HG03103 (cell line): Measurements from ENCODE around the gene PTPRH.
A peak's percentile ranks its signal among the peaks of the same experiment; 100 is the strongest.
"Not testable (repeated sequence)": the region's sequence is repeated elsewhere in the genome, so short reads cannot be mapped to it uniquely, and the experiment has no call there.

Source experiments
- ATAC-seq: cut with Tn5 transposase; IDR thresholded peaks from one replicate; pipeline ENCODE4 v1.9.1; 2021; ENCODE audit warnings: low read depth; ENCODE audit not compliant: unreplicated experiment

The PTPRH gene

GRCh38 chr19:55193481-55193880, 15.8 kb downstream of the PTPRH start:
- ATAC-seq, result no peak

GRCh38 chr19:55189403-55189835, 19.9 kb downstream of the PTPRH start:
- ATAC-seq, result no peak

DNA sequence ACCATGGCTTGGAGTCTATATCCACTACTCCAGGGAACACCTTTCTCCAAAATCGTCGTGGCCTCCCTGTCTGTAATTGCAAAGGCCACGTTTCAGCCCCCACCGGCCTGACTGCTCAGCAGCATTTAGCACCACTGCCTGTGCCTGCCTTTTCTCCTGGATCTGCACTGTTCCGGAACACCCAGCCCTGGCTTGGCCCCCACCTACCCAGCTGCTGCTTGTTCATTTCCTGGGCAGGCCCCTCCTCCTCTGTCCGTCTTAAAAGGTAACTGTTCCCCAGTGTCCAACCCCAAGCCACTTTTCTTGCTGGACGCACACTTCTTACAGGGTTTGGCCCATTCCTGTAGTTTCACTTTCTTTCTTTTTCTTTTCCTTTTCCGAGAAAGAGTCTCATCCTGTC, 20.7 kb downstream of the PTPRH start:
- ATAC-seq, result no peak

DNA sequence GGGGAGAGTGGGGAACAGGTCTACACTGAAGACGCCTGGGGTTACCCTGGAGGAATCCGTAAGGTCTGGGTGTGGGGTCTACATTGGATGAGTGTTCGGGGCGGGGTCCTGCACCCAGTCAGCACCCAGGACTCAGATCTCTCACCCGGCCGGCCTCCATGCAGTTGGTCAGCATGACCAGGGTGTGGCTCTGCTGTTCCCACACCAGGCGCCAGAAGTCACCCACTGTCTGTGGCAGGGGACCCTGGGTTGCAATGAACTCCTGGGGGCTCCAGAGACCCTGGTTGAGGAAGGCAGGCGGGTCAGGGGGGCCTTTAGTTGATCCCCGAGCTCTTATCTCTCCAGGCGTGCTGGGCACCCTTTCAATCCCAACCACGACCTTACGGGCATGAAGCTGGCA, 23.2 kb downstream of the PTPRH start:
- ATAC-seq, result no peak

DNA sequence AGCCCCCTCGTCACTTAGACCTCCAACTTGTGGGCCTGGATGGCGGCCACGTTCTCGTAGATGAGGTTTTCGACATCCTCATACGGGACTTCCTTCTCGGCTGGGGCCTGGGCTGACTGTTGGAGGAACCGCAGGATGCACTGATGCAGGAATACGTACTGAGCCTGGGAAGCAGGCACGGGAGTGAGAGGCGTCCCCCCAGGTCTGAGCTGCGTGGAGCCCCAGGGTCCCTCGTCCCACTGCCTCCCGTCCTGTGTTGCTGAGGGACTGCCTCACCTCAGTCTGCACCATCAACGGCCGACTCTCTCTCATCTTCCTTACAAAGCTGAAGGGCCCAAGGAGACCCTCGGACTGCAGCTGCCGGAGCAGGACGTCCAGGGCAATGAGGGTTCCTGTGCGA, 27.6 kb downstream of the PTPRH start:
- ATAC-seq, result no peak

GRCh38 chr19:55179606-55180484, 29.5 kb downstream of the PTPRH start, which contains the start of gene SYT5:
SYT5 (minus strand) TSS chr19:55180289; CDS start chr19:55179041, 1,248 bp downstream.
- ATAC-seq, result no peak

DNA sequence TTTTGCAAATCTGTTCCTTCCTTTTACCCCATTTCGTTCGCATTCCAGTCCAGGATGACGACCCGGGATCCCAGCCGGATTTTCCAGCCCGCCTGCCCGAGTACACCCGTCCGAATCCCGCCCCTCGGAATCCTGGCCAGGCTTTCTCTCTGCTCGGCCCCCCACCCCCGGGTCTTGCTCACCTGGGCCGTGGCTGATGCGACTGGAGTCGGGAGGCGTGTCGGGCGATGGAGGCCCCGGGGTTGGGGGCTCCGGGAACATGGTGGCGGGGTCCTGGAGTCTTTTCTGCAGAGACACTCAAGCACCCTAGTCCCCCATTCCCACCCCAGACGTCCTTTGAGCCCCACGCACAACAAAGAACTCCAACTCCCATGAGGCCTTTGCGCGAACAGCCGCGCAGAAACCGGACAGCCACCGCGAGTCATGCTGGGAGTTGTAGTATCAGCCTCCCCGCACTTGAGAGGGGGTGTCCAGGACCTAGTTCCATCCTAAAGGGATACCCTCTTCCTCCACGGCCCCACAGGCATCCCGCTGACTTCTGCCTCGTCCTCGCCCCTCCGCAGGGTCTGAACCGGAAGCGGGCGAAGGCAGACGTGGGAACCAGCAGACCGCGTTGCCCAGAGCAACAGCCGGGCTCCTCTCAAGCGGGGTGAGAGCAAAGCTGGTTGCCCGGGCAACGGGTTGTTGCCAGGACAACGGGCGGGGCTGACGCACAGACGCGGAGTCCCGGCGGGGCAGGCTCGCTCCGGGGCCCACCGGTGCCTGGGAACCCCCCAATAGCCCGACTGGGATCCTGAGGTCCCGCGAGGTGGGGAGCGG, 30.3 kb downstream of the PTPRH start:
- ATAC-seq, result peak; percentile 55

DNA sequence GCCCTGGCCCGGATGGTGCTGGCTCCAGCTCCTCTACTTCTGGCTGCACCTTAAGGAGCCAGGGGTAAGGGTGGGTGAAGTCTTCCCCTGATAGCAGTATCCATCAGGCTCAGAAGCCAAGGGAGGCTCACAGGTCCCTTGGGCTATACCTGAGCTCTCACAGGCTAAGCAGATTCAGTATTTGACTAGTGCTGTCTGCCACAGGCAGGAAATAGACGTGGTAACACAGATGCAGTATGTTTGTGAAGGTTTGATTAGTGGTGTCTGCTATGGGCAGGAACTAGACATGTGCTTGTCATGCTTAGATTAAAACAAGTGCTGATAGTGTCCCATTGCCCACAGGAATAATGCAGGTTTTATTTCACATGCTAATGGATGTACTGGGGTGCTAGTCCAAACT, 33.2 kb downstream of the PTPRH start:
- ATAC-seq, result no peak

GRCh38 chr19:55175117-55175867, 34.0 kb downstream of the PTPRH start:
- no peak for ATAC-seq

- ATAC-seq, result no peak
Measured at GRCh38 chr19:55174425-55175116, 34.7 kb downstream of the PTPRH start.

- no peak for ATAC-seq
Measured at GRCh38 chr19:55173714-55174409, 35.4 kb downstream of the PTPRH start.

- no peak for ATAC-seq
Measured at GRCh38 chr19:55173186-55173713, 36.1 kb downstream of the PTPRH start.

GRCh38 chr19:55172741-55173140, 36.6 kb downstream of the PTPRH start:
- ATAC-seq, result no peak

DNA sequence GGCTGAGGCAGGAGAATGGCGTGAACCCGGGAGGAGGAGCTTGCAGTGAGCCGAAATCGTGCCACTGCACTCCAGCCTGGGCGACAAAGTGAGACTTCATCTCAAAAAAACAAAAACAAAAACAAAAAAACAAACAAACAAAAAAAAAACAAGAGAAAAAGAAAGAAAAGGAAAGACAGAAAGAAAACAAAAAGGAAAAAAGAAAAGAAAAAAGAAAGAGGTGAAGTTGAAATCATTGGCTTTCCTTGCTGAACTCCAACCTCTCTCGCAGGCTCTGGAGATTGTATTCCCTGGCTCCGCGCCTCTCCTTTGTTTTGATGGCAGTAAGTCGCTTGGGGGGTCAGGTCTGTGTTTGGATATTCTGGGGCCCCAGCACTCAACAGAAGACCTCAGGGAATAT, 37.0 kb downstream of the PTPRH start:
- ATAC-seq, result not testable (repeated sequence)

- ATAC-seq, result no peak
Measured at GRCh38 chr19:55171440-55171839, 37.9 kb downstream of the PTPRH start.

- ATAC-seq, result no peak
Measured at GRCh38 chr19:55169136-55169535, 40.2 kb downstream of the PTPRH start.

DNA sequence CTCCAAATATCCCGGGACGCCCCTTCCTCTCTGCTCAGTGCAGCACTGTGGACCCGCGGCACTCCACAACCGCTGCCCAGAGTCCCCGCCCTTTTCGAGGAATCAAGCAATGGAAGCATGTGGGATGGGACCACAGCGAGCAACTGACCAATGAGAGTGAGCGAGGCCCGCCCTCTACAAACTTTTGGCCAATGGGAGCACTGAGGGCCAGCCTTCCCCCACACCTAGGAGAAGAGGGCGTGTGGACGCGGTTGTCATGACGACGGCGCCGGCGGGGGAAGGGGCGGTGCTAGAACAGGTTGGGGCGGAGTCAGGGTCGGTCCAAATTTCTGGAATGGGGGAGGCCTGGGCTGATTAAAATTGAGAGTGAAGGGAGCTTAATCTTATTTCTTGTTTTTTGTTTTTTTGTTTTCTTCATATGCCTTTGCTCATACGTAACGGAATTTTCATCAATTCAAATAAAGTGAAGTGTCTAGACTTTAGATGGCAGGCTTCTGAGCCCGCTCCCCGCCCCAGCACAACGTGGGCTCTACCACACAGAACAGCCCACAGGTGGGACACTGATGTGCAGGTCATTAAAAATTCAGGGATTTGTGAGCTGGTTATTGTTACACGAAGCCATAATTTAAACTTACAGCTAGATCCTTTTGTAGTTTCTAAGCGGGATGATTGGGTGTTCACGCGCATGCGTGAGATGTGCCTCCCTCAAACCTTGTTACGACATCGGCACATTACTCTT, 42.6 kb downstream of the PTPRH start, which contains the start of gene DNAAF3:
TSS of gene DNAAF3 (minus strand) at position 84 of the 739 bp plus-strand sequence. CDS start 200 bp downstream, outside the sequence.
- ATAC-seq, result peak; percentile 89

DNA sequence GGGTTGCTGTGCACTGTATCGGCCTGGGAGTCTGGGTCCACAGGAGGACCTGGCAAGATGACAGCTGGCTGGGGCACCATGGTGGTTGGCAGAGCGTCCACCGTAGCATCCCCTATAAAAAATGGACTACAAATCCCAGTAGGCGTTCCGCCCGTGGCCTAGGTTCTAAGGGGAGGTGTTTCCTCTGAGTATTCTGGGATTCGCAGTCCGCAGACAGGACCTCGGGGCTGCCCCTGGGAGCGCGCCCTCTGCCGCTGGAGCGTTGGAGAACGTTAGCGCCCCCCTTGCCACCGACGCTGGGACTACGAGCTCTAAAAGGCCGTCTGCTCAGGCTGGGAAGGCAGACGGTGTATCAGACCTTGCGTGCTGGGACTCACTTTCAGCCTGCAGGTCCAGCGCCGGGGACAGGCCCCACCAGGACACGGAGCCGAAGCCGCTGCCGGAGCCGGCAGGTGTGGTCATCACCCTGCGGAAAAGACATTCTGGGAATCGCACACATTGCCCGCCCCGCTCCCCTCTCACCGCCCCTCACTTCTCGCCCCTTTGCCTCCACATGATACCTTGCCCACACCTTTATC, 43.3 kb downstream of the PTPRH start:
- ATAC-seq, result no peak
